HCT116 (cell line): Measurements from ENCODE around the gene UBTF. TPM values are rescaled to one million over a fixed set of nuclear protein-coding genes. Genes with fewer than 3 reads are reported as not detected.

Source experiments
- ATAC-seq: fragments of 200-7000 bp; cut with Tn5 transposase; 2 replicates; pipeline ENCODE4 v1.9.1; 2020; ENCODE audit warnings: mild to moderate bottlenecking, moderate library complexity
- BruUV-seq: library from RNA; stranded (reverse); fragments of 400-500 nt; replicated peaks from 2 replicates; lab custom pipeline; 2021; lab: Mats Ljungman, UMichigan
- CTCF ChIA-PET: fragments of 300-600 bp; sonication (Branson Sonifier 250); formaldehyde crosslinking; loops from one replicate; lab custom pipeline; 2021; ENCODE audit warnings: antibody characterized with exemption; lab: Charles Lee
- POLR2A ChIA-PET: fragments of 300-600, 350-600 bp; sonication (Branson Sonifier 250); formaldehyde crosslinking; loops from one replicate; lab custom pipeline; 2021; ENCODE audit warnings: antibody characterized with exemption; lab: Charles Lee
- RAD21 ChIA-PET, 2 experiments: fragments of 300-600 bp; sonication (Branson Sonifier 250); formaldehyde crosslinking; loops; one replicate each; lab custom pipeline; 2023; ENCODE audit warnings: low total read pairs in 2 of 2; ENCODE audit not compliant: uncharacterized antibody in 2 of 2, unreplicated experiment in 2 of 2, low non-redundant PET in 1 of 2; lab: Charles Lee
- DNase-seq: peaks from one replicate; pipeline ENCODE4 v3.0.0-alpha.2; 2010; ENCODE audit warnings: low read depth, low spot score
- H2AFZ ChIP-seq: fragments of 200-600 bp; shearing (Covaris generic), sonication (generic); 2 replicates; pipeline ENCODE4 v1.6.1; 2017; ENCODE audit warnings: low read depth, mixed run types, mixed read lengths, antibody characterized with exemption, low read length; ENCODE audit not compliant: poor library complexity, severe bottlenecking
- H3K27ac ChIP-seq: 2 replicates; pipeline ENCODE4 v1.5.1; 2012; ENCODE audit warnings: low read depth, low read length
- H3K27me3 ChIP-seq: fragments of 200-600 bp; sonication (generic); 2 replicates; pipeline ENCODE4 v1.6.1; 2016; ENCODE audit warnings: mixed run types, low read length, mixed read lengths; ENCODE audit not compliant: insufficient read depth
- H3K36me3 ChIP-seq, 2 experiments: fragments of 200-500 bp in 1 of 2; fragments of 200-600 bp in 1 of 2; sonication (Bioruptor generic) in 1 of 2; sonication (generic) in 1 of 2; 2 replicates each; pipeline versions ENCODE4 v1.5.1 to v1.6.1; 2014 to 2016; ENCODE audit warnings: low read length in 2 of 2, inconsistent platforms in 1 of 2, mixed read lengths in 1 of 2, mixed run types in 1 of 2; ENCODE audit not compliant: insufficient read depth in 2 of 2, control insufficient read depth in 1 of 2
- H3K4me1 ChIP-seq, 2 experiments: fragments of 200-600 bp in 1 of 2; sonication (generic) in 1 of 2; 2 replicates each; pipeline versions ENCODE4 v1.5.1 to v1.6.1; 2012 to 2017; ENCODE audit warnings: low read length in 2 of 2, inconsistent platforms in 1 of 2, mild to moderate bottlenecking in 1 of 2, mixed read lengths in 1 of 2, mixed run types in 1 of 2, moderate library complexity in 1 of 2; ENCODE audit not compliant: insufficient read depth in 2 of 2, control insufficient read depth in 1 of 2
- H3K4me2 ChIP-seq: fragments of 200-600 bp; sonication (generic); 2 replicates; pipeline ENCODE4 v1.6.1; 2017; ENCODE audit warnings: mixed run types, low read length, mixed read lengths
- H3K4me3 ChIP-seq, 2 experiments: fragments of 200-600 bp in 1 of 2; sonication (generic) in 1 of 2; replicated peaks in 1 of 2; 2 replicates each; pipeline ENCODE4 v1.5.1; 2011 to 2016; ENCODE audit warnings: low read length in 2 of 2, control low read depth in 1 of 2, low read depth in 1 of 2, mild to moderate bottlenecking in 1 of 2, mixed read lengths in 1 of 2, mixed run types in 1 of 2
- H3K79me2 ChIP-seq: fragments of 200-600 bp; sonication (generic); 2 replicates; pipeline ENCODE4 v1.6.1; 2017; ENCODE audit warnings: mild to moderate bottlenecking, mixed run types, low read length, moderate library complexity, mixed read lengths; ENCODE audit not compliant: insufficient read depth
- H3K9ac ChIP-seq: fragments of 200-600 bp; sonication (generic); 2 replicates; pipeline ENCODE4 v1.6.1; 2016; ENCODE audit warnings: low read length, mixed read lengths
- H3K9me2 ChIP-seq: fragments of 200-600 bp; sonication (generic), shearing (Covaris generic); 2 replicates; pipeline ENCODE4 v1.6.1; 2017; ENCODE audit warnings: mixed run types, mild to moderate bottlenecking, moderate library complexity; ENCODE audit not compliant: insufficient read depth
- H3K9me3 ChIP-seq, 2 experiments: fragments of 200-500 bp in 1 of 2; fragments of 200-600 bp in 1 of 2; sonication (Bioruptor generic) in 1 of 2; sonication (generic) in 1 of 2; 2 replicates each; pipeline ENCODE4 v1.6.1; 2014 to 2017; ENCODE audit warnings: low read length in 2 of 2, mixed read lengths in 2 of 2, inconsistent platforms in 1 of 2, low read depth in 1 of 2, mild to moderate bottlenecking in 1 of 2, mixed run types in 1 of 2, moderate library complexity in 1 of 2; ENCODE audit not compliant: control insufficient read depth in 1 of 2, insufficient read depth in 1 of 2
- H4K20me1 ChIP-seq: fragments of 200-600 bp; sonication (generic), shearing (Covaris generic); 2 replicates; pipeline ENCODE4 v1.6.1; 2017; ENCODE audit warnings: mixed run types, mild to moderate bottlenecking, moderate library complexity; ENCODE audit not compliant: insufficient read depth
- EZH2 ChIP-seq: fragments of 200-600 bp; sonication (generic); IDR thresholded peaks from 2 replicates; pipeline ENCODE4 v1.6.1; 2017; ENCODE audit warnings: antibody characterized with exemption, mixed run types
- MAX ChIP-seq: IDR thresholded peaks from 2 replicates; pipeline ENCODE4 v1.6.1; 2012
- POLR2A ChIP-seq: IDR thresholded peaks from 2 replicates; pipeline ENCODE4 v1.7.0; 2011; ENCODE audit warnings: borderline replicate concordance; ENCODE audit not compliant: insufficient read depth, insufficient read length; ENCODE audit errors: extremely low read depth
- REST ChIP-seq: IDR thresholded peaks from 2 replicates; pipeline ENCODE4 v1.6.1; 2012; ENCODE audit warnings: low read depth
- ZNF274 ChIP-seq: fragments of 200-500 bp; sonication (Bioruptor generic); IDR thresholded peaks from 2 replicates; pipeline ENCODE4 v1.6.1; 2014; ENCODE audit warnings: mild to moderate bottlenecking, low read depth, low read length, inconsistent platforms
- intact Hi-C: fragments of 100-400 bp; cut with micrococcal nuclease; formaldehyde crosslinking; loops from 2 replicates; pipeline ENCODE4 v1.10.0; 2022
- total RNA-seq: library from RNA; stranded (reverse); gene quantifications from one replicate; pipeline ENCODE4 v1.2.1, GENCODE V29; 2021; ENCODE audit not compliant: unreplicated experiment

UBTF gene
- total RNA-seq, 1 experiment from 2014 or later = 84.3 TPM

- no peak for ATAC-seq
- no peak overlapping the region for H2AFZ ChIP-seq
- no peak overlapping the region for H3K4me2 ChIP-seq
- no peak overlapping the region for H3K9ac ChIP-seq
- DNase-seq = no peak
- H3K36me3 ChIP-seq = no peaks in the 10 kb centered on the region
- no peak overlapping the region for H3K27ac ChIP-seq
- ChIA-PET RAD21 (no interaction called here), CTCF (no interaction called here), POLR2A (no interaction called here)
- no peaks in the 10 kb centered on the region for H3K79me2 ChIP-seq
- H3K9me3 ChIP-seq = no peaks in the 10 kb centered on the region
- no peaks in the 10 kb centered on the region for H3K9me2 ChIP-seq
- no peaks in the 10 kb centered on the region for H4K20me1 ChIP-seq
- H3K27me3 ChIP-seq = peaks cover 4% of the 10 kb centered on the region
- no peaks in the 10 kb centered on the region for H3K4me1 ChIP-seq
- TF ChIP-seq ZNF274 (no peak), POLR2A (no peak), REST (no peak), MAX (no peak), EZH2 (no peak)
- no TSS peak for BruUV-seq
- H3K4me3 ChIP-seq = no peak overlapping the region
- intact Hi-C loops = no loop called here
Measured at GRCh38 chr17:44257815-44258760, 38.6 kb upstream of the UBTF start.
